Common myeloid progenitor, CD34-positive (primary cell): Measurements from ENCODE around the gene ADAM10.
A peak's percentile ranks its signal among the peaks of the same experiment; 100 is the strongest.

ENCODE experiments used
- CTCF ChIA-PET: fragments of 350-600 bp; sonication (Branson Sonifier 250); formaldehyde crosslinking; loops from one replicate; lab custom pipeline; 2021; ENCODE audit warnings: antibody characterized with exemption; lab: Charles Lee
- POLR2A ChIA-PET: fragments of 350-600 bp; sonication (Branson Sonifier 250); formaldehyde crosslinking; loops from one replicate; lab custom pipeline; 2021; ENCODE audit warnings: antibody characterized with exemption; lab: Charles Lee
- DNase-seq, 3 donors: peaks; one replicate each; pipeline versions ENCODE4 v3.0.0 to v3.0.0-alpha.2; 2013
- H3K27ac ChIP-seq, 2 experiments: 1 replicate in 1 of 2; 2 replicates in 1 of 2; pipeline ENCODE4 v1.7.0; 2013; ENCODE audit warnings: inconsistent platforms in 2 of 2, low read length in 2 of 2, mild to moderate bottlenecking in 2 of 2, low read depth in 1 of 2, moderate library complexity in 1 of 2; ENCODE audit not compliant: severe bottlenecking in 2 of 2, insufficient read depth in 1 of 2, poor library complexity in 1 of 2
- H3K27me3 ChIP-seq, 5 experiments: replicated peaks in 2 of 5; 1 replicate in 3 of 5; 2 replicates in 2 of 5; pipeline versions ENCODE4 v1.6.1 to v1.7.0; 2013; ENCODE audit warnings: low read length in 4 of 5, mild to moderate bottlenecking in 2 of 5, moderate library complexity in 2 of 5, inconsistent platforms in 1 of 5; ENCODE audit not compliant: insufficient read depth in 5 of 5, control insufficient read depth in 4 of 5
- H3K36me3 ChIP-seq, 4 experiments: 1 replicate in 2 of 4; 2 replicates in 2 of 4; pipeline versions ENCODE4 v1.6.1 to v1.7.0; 2013; ENCODE audit warnings: low read length in 3 of 4, control low read depth in 1 of 4, mild to moderate bottlenecking in 1 of 4; ENCODE audit not compliant: control insufficient read depth in 4 of 4, insufficient read depth in 4 of 4
- H3K4me1 ChIP-seq, 4 experiments: 1 replicate in 3 of 4; 2 replicates in 1 of 4; pipeline versions ENCODE4 v1.6.1 to v1.7.1; 2013; ENCODE audit warnings: low read length in 3 of 4, mild to moderate bottlenecking in 3 of 4, control low read depth in 1 of 4, inconsistent platforms in 1 of 4, moderate library complexity in 1 of 4; ENCODE audit not compliant: control insufficient read depth in 4 of 4, insufficient read depth in 4 of 4; ENCODE audit errors: control extremely low read depth in 1 of 4
- H3K4me3 ChIP-seq, 7 experiments: 1 replicate in 4 of 7; 2 replicates in 3 of 7; pipeline versions ENCODE4 v1.5.1 to v1.7.0; 2013; ENCODE audit warnings: mild to moderate bottlenecking in 7 of 7, low read length in 6 of 7, moderate library complexity in 6 of 7, inconsistent platforms in 2 of 7, low read depth in 2 of 7, control low read depth in 1 of 7; ENCODE audit not compliant: insufficient read depth in 4 of 7, control insufficient read depth in 1 of 7; ENCODE audit errors: extremely low read depth in 1 of 7
- H3K9me3 ChIP-seq, 5 experiments: 1 replicate in 4 of 5; 2 replicates in 1 of 5; pipeline versions ENCODE4 v1.6.1 to v1.7.1; 2013; ENCODE audit warnings: low read length in 4 of 5, mild to moderate bottlenecking in 2 of 5, inconsistent platforms in 1 of 5, low read depth in 1 of 5, moderate library complexity in 1 of 5; ENCODE audit not compliant: control insufficient read depth in 4 of 5, insufficient read depth in 2 of 5; ENCODE audit errors: control extremely low read depth in 1 of 5
- whole genome bisulfite sequencing: methylation state at CpG from one replicate; pipeline ENCODE4 v1.1.5; 2013; ENCODE audit not compliant: insufficient coverage; 5-methylcytosine and 5-hydroxymethylcytosine counted together

ADAM10 gene

GRCh38 chr15:58726867-58727266 is 22.6 kb downstream of the ADAM10 start:
- Histone ChIP-seq H3K27me3 (no peaks in the 10 kb centered on the region), H3K9me3 (no peaks in the 10 kb centered on the region), H3K27ac (no peak overlapping the region), H3K36me3 (peaks cover 0 to 3% (median 0%) of the 10 kb centered on the region in 4 experiments), H3K4me1 (peaks cover 0 to 17% (median 6%) of the 10 kb centered on the region in 4 experiments), H3K4me3 (no peak overlapping the region)
- CTCF ChIA-PET, result interaction anchor here (0.7 kb wide), 1 partner anchor 486 kb away, joined by 3 read pairs; no protein-coding TSS in a partner anchor
- WGBS, result 97% methylated on average over 9 of the region's 12 CpGs
- no peak for DNase-seq
- POLR2A ChIA-PET, result no interaction called here

GRCh38 chr15:58724466-58724865 is 25.0 kb downstream of the ADAM10 start:
- H3K4me3 ChIP-seq, result no peak overlapping the region
- H3K36me3 ChIP-seq, result peaks cover 0 to 3% (median 1%) of the 10 kb centered on the region in 4 experiments
- peak; percentile 42 to 85 (median 80) for DNase-seq
- no peaks in the 10 kb centered on the region for H3K27me3 ChIP-seq
- H3K27ac ChIP-seq, result peak overlapping the region in 1 of 2 experiments; percentile 51
- WGBS, result no CpG with 5 or more reads among the region's 1 CpG
- ChIA-PET POLR2A (interaction anchor here (0.6 to 0.8 kb wide), 3 partner anchors 22 to 47 kb away, joined by 3 to 4 read pairs (median 4); partner anchors contain the start of gene MINDY2), CTCF (interaction anchor here (1.0 to 1.8 kb wide), 3 partner anchors 13 to 47 kb away, joined by 3 to 9 read pairs (median 3); partner anchors contain the start of gene MINDY2)
- no peaks in the 10 kb centered on the region for H3K9me3 ChIP-seq
- H3K4me1 ChIP-seq, result peaks cover 0 to 15% (median 6%) of the 10 kb centered on the region in 4 experiments

- Histone ChIP-seq H3K27me3 (no peaks in the 10 kb centered on the region), H3K4me1 (no peaks in the 10 kb centered on the region), H3K27ac (no peak overlapping the region), H3K9me3 (peaks cover 0 to 2% (median 0%) of the 10 kb centered on the region in 5 experiments), H3K36me3 (peaks cover 2 to 19% (median 5%) of the 10 kb centered on the region in 4 experiments), H3K4me3 (no peak overlapping the region)
- no CpG with 5 or more reads among the region's 2 CpGs for WGBS
- DNase-seq, result no peak
- ChIA-PET CTCF (no interaction called here), POLR2A (no interaction called here)
Observed at GRCh38 chr15:58717357-58717756, 32.1 kb downstream of the ADAM10 start.

- POLR2A ChIA-PET, result no interaction called here
- peaks cover 0 to 2% (median 0%) of the 10 kb centered on the region in 5 experiments for H3K9me3 ChIP-seq
- CTCF ChIA-PET, result interaction anchor here (0.8 kb wide), 1 partner anchor 38 kb away, joined by 3 read pairs; no protein-coding TSS in a partner anchor
Observed at GRCh38 chr15:58716027-58716426, 33.5 kb downstream of the ADAM10 start.

GRCh38 chr15:58715266-58715917 is 34.1 kb downstream of the ADAM10 start:
- H3K27ac ChIP-seq, result no peak overlapping the region
- H3K27me3 ChIP-seq, result no peaks in the 10 kb centered on the region
- no peaks in the 10 kb centered on the region for H3K4me1 ChIP-seq
- H3K4me3 ChIP-seq, result no peak overlapping the region
- H3K9me3 ChIP-seq, result peaks cover 0 to 2% (median 0%) of the 10 kb centered on the region in 5 experiments
- no CpG with 5 or more reads among the region's 3 CpGs for WGBS
- POLR2A ChIA-PET, result no interaction called here
- no peak for DNase-seq
- peaks cover 2 to 19% (median 5%) of the 10 kb centered on the region in 4 experiments for H3K36me3 ChIP-seq
- CTCF ChIA-PET, result no interaction called here

More at GRCh38 chr15:58716027-58716426, 33.5 kb downstream of the ADAM10 start:
- H3K27ac ChIP-seq, result no peak overlapping the region
- no peaks in the 10 kb centered on the region for H3K27me3 ChIP-seq
- peaks cover 2 to 19% (median 7%) of the 10 kb centered on the region in 4 experiments for H3K36me3 ChIP-seq
- H3K4me1 ChIP-seq, result no peaks in the 10 kb centered on the region
- no peak overlapping the region for H3K4me3 ChIP-seq
- no CpG with 5 or more reads among the region's 4 CpGs for WGBS
- DNase-seq, result no peak

- no peak for DNase-seq
- Histone ChIP-seq H3K4me3 (no peak overlapping the region), H3K27ac (no peak overlapping the region), H3K36me3 (peaks cover 0 to 12% (median 7%) of the 10 kb centered on the region in 4 experiments), H3K27me3 (no peaks in the 10 kb centered on the region), H3K9me3 (no peaks in the 10 kb centered on the region), H3K4me1 (no peaks in the 10 kb centered on the region)
- POLR2A ChIA-PET, result interaction anchor here (1.3 kb wide), 1 partner anchor 11 kb away, joined by 4 read pairs; no protein-coding TSS in a partner anchor
- CTCF ChIA-PET, result interaction anchor here (1.0 to 1.2 kb wide), 2 partner anchors 11 to 19 kb away, joined by 3 read pairs; no protein-coding TSS in a partner anchor
Observed at GRCh38 chr15:58710701-58711100, 38.8 kb downstream of the ADAM10 start.

- H3K36me3 ChIP-seq, result peaks cover 5 to 10% (median 8%) of the 10 kb centered on the region in 4 experiments
- ChIA-PET CTCF (no interaction called here), POLR2A (no interaction called here)
- H3K27ac ChIP-seq, result no peak overlapping the region
- no peaks in the 10 kb centered on the region for H3K27me3 ChIP-seq
- no peak overlapping the region for H3K4me3 ChIP-seq
- no CpG with 5 or more reads among the region's 4 CpGs for WGBS
- H3K9me3 ChIP-seq, result peaks cover 0 to 6% (median 3%) of the 10 kb centered on the region in 5 experiments
- no peaks in the 10 kb centered on the region for H3K4me1 ChIP-seq
- no peak for DNase-seq
Observed at GRCh38 chr15:58707397-58707796, 42.1 kb downstream of the ADAM10 start.
